GM12891 (cell line): ENCODE data around the gene CLCN1.

Source experiments
- DNase-seq: peaks from one replicate; pipeline ENCODE4 v3.0.0; 2011; ENCODE audit warnings: low spot score; ENCODE audit not compliant: insufficient read length
- FAIRE-seq: peaks from 2 replicates; lab custom pipeline; 2011; peaks lifted over from hg19 to GRCh38; lab: Jason Lieb, UNC
- PAX5 ChIP-seq: IDR thresholded peaks from 2 replicates; pipeline ENCODE4 v1.6.1; 2011; ENCODE audit warnings: low read length, moderate library complexity, mild to moderate bottlenecking; ENCODE audit not compliant: insufficient read depth, severe bottlenecking
- POLR2A ChIP-seq: IDR thresholded peaks from 2 replicates; pipeline ENCODE4 v1.6.1; 2011; ENCODE audit warnings: low read depth, low read length, control low read depth
- POLR2AphosphoS5 ChIP-seq: IDR thresholded peaks from 2 replicates; pipeline ENCODE4 v1.6.1; 2011; ENCODE audit warnings: low read depth, low read length, control low read depth
- POU2F2 ChIP-seq: IDR thresholded peaks from 2 replicates; pipeline ENCODE4 v1.6.1; 2011; ENCODE audit warnings: low read depth, mild to moderate bottlenecking, control low read depth, low read length, moderate library complexity
- SPI1 ChIP-seq: IDR thresholded peaks from 2 replicates; pipeline ENCODE4 v1.6.1; 2011; ENCODE audit warnings: low read depth, low read length, control low read depth
- TAF1 ChIP-seq: IDR thresholded peaks from 2 replicates; pipeline ENCODE4 v1.6.1; 2011; ENCODE audit warnings: low read depth, low read length, control low read depth

Gene CLCN1

DNA sequence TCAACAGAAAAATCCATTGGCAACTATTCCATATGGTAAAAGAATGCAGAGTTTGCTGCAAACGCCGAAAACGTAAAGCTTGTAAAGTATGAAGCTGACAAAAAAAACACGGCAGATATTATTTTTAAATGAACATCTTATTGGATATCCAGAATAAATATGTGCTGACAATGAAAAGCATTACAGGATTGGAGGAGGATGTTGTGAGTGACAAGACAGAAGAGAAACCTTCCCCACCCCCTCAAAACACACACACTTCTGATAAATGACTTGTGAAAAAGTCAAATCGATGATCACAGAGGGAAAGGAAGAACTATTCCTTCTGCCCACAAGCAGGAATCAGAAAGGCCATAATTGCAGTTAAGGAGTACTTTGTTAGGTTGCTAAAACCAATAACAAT, 32.0 kb downstream of the CLCN1 start:
- no peak for DNase-seq
- TF ChIP-seq TAF1: no peak
- no peak for TF ChIP-seq SPI1
- TF ChIP-seq PAX5: no peak
- TF ChIP-seq POLR2AphosphoS5: no peak
- TF ChIP-seq POU2F2: no peak
- TF ChIP-seq POLR2A: no peak

DNA sequence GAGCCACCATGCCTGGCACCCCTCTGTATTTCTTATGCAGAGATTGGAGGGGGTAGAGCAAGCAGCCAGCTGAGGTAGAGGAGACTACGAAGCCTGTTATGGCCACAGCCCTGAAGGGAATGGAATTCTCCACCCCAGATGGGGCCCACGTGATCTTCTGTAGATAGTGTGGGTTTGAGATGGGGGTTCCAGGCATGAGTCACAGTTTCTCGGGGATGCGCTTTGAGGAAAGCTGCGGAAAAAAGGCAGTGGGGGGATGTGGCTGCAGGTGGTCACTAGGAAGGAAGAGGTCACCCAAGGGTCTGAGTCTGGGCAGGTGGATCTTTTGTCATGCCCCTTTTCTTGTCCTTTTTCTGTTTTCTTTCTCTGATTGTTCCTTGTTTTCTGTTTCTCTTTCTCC, 35.1 kb downstream of the CLCN1 start:
- DNase-seq (no peak), FAIRE-seq (no peak)
- no peak for TF ChIP-seq POLR2AphosphoS5
- no peak for TF ChIP-seq PAX5
- TF ChIP-seq POU2F2: no peak
- no peak for TF ChIP-seq POLR2A

More for the DNA sequence above, 32.0 kb downstream of the CLCN1 start:
- FAIRE-seq: no peak

DNA sequence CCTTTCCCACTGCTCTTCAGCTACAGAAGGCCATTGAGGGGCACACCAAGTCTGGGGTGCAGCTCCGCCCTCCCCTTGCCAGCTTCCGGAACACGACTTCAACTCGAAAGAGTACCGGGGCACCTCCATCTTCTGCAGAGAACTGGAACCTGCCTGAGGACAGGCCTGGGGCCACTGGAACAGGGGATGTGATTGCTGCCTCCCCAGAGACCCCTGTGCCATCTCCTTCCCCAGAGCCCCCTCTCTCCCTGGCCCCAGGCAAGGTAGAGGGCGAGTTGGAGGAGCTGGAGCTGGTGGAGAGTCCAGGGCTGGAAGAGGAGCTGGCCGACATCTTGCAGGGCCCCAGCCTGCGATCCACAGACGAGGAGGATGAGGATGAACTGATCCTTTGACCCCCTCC, 35.7 kb downstream of the CLCN1 start:
- TF ChIP-seq PAX5 (no peak), POLR2A (no peak), POLR2AphosphoS5 (no peak), POU2F2 (no peak), TAF1 (no peak), SPI1 (no peak)
- no peak for DNase-seq
- no peak for FAIRE-seq

DNA sequence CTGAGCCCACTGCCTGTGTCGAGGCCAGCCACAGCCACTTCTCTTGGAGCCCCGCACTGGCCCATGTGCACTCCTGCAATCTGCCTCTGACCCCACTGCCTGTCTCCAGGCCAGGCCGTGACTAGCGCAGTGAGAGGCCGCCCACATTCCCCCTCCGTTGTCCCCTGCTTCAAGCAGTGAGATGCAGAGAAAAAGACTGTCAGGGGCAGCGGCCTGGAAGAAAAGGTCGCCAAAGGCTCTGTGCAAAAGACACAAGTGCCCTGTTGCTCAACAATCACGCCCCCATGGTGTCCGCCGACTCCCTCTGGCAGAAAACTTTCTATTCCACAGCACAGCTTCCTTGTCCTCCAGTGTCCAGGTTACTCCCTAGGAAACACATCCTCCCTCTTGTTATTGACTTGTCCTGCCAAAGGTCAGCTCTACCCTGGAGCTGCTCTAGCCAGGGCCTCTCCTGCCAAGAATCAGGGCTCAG, 36.7 kb downstream of the CLCN1 start:
- FAIRE-seq: no peak
- no peak for DNase-seq
- TF ChIP-seq POU2F2 (no peak), POLR2A (no peak), POLR2AphosphoS5 (no peak), PAX5 (no peak), SPI1 (no peak), TAF1 (no peak)

DNA sequence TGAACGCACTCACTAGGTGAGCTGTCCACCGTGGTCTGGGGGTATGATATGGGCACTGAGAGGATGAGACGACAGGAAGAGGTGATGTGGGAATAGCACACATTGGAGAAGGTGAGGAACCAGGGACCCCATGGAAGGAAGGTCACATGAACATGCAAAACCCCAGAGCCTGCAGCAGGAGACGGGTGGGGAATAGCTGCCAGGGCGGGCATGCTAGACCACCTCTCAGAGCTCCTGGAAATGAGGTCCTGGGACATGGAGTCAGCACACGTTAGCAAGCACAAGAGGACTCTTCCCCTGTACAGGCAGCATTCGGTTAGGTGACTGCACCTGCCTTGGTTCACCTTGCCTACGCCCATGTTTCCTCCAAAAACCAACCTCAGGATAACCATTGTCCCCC, 38.5 kb downstream of the CLCN1 start:
- no peak for DNase-seq
- TF ChIP-seq POLR2A (no peak), SPI1 (no peak), POU2F2 (no peak), TAF1 (no peak), PAX5 (no peak), POLR2AphosphoS5 (no peak)
- FAIRE-seq: no peak

DNA sequence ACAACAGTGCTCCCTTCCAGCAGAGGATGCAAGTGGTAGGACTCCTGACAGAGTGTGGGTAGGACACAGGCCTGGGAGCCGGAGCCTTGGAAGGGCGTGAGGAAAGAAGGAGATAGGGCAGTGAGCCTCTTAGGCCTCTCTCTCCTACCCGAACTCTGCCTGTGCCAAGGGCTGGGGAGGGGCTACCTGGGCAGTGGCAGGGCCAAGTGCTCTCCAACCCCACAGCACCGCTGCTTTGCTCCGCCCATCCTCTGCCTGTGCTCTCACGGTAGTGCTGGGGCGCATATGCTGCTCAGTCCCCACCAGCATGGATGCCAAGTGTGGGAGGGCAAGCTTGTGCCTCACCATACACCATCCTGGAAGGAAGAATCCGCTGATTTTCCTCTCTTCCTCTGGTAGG, 39.1 kb downstream of the CLCN1 start:
- FAIRE-seq (no peak), DNase-seq (no peak)
- TF ChIP-seq POLR2A: no peak
- TF ChIP-seq POU2F2: no peak
- TF ChIP-seq PAX5: no peak
- TF ChIP-seq TAF1: no peak
- no peak for TF ChIP-seq POLR2AphosphoS5
- TF ChIP-seq SPI1: no peak

DNA sequence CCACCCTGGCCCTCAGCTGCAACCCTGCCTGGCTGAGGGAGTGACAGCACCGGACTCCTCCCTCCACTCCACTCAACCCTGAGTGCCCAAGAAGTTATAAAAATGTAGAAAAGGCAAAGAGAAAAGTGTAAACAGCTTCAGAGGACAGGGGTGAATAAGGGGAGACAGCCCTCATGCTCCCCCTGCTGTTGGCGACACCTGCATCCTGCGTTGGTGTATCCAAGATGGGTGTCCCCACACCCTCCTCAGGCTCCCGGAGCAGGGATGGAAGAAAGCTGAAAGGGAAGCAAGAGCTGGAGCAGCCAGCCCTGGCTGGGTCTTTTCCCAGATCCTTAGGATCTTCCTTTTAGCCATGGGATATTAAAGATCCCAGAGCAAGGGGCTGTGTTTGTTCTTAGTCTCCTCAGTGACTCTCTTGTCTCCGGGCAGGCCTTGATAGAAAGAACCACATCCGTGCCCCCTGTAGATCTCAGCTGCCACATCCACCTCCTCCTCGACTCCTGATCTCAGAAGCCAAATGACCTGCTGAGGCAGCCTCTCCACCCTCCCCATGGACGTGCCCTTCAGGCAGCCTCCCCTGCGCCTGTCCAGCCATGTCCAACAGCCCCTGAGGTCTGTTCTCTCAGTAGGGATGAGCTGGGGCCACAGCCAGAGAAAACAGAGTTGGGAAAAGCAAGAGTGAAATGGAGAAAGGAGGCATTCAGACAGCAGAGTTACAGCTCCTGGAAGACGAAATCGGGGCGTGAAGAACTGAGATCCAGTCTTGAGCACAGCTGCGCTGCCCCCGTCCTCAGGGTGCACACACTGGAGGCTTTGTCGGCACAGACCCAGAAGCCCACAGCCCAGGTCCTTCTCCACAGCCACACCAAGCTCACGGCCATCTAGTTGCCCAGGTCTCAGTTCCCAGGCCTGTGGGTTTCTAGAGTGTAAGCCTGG, 39.8 kb downstream of the CLCN1 start:
- FAIRE-seq (no peak), DNase-seq (no peak)
- TF ChIP-seq POLR2A (no peak), PAX5 (no peak), SPI1 (no peak), POU2F2 (no peak), TAF1 (no peak), POLR2AphosphoS5 (no peak)

DNA sequence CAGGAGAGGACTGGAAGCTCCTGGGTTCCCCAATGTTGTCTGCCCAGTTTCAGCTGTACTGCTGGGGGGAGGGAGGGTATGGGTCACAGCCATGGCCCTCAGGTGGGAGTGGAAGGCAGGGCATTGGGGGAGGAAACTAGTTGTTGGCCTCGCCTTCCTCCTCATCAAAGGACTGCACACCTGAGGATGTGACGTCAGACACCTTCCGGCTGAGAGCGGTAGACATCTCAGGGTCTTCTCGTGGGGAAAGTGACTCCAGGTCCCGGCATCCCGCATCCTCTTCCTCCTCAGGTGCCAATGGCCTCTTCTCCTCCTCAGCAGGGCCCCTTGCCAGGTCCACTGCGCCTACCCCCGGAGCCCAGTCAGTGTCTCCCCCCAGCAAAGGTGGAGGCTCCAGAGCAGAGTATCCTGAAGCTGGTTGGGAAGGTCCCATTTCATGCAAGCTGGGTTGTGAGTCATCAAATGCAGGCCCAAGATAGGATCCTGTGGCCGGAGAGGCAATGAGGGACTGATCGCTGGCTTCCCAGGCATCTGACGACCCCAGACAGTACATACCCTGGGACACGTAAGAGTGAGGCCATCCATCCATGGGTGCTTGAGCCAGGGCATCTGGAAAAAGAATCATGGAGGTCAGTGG, 40.6 kb downstream of the CLCN1 start:
- no peak for FAIRE-seq

DNA sequence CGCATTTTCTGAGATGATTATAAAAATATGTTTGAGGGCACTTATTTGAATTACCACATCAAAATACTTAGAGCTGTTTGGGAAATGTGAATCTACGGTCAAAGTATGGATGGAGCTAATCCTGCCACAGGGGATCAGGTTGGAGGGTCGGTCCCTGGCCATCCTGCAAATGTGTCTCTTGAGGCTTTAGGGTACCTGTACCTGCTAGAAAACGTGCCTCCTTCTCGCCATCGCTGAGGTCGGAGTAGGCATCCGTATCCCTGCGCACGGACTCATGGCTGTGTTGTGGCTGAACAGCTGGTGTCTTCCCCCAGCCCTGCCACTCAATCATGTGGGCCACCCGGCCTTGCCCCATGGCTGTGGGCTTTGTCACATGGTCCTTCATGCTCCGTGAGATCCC, 42.7 kb downstream of the CLCN1 start:
- FAIRE-seq (no peak), DNase-seq (no peak)
- no peak for TF ChIP-seq PAX5
- TF ChIP-seq POLR2A: no peak
- no peak for TF ChIP-seq SPI1
- TF ChIP-seq POLR2AphosphoS5: no peak
- no peak for TF ChIP-seq TAF1
- TF ChIP-seq POU2F2: no peak

More for the DNA sequence above, 40.6 kb downstream of the CLCN1 start:
- TF ChIP-seq POLR2AphosphoS5 (no peak), TAF1 (no peak), POU2F2 (no peak), SPI1 (no peak), POLR2A (no peak)
- no peak for DNase-seq
